Muscle of back (tissue), 11 donors: ENCODE results near the gene POU2F1. TPM values are rescaled to one million over a fixed set of nuclear protein-coding genes. Genes with fewer than 3 reads are reported as not detected.
"Not testable (repeated sequence)": the region's sequence is repeated elsewhere in the genome, so short reads cannot be mapped to it uniquely, and the experiment has no call there.

ENCODE experiments used
- DNase-seq, 3 donors: peaks; one replicate each; pipeline versions ENCODE4 v3.0.0 to v3.0.0-alpha.2; 2013
- polyA plus RNA-seq, 10 donors: library from polyadenylated mRNA; unstranded; fragments of 120-200 nt; gene quantifications; one replicate each; pipeline ENCODE4 v1.2.1, GENCODE V29; 2013; ENCODE audit not compliant: insufficient read length in 10 of 10

The POU2F1 gene
- polyA plus RNA-seq, 10 donors = 4.4 to 9.4 (median 6.4) TPM

DNA sequence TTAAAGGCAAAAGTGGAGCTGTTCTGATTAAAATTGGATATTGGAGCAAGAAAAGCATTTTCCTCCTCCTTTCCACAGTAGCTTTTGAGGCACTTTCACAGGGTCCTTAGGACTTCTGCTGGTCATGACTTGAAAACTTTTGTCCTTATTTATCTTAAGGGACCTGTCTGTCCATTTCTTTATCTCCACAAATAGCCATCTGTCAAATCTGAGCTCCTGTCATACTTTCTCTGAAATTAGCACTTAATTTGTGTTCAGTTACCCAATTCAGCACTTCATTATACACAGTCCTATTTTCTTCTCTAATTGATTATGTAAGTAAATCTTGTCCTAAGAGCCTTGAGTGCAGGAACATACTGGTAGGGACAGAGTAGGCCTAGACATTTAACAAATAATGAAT is 9.8 kb downstream of the POU2F1 start:
- DNase-seq = no peak

DNA sequence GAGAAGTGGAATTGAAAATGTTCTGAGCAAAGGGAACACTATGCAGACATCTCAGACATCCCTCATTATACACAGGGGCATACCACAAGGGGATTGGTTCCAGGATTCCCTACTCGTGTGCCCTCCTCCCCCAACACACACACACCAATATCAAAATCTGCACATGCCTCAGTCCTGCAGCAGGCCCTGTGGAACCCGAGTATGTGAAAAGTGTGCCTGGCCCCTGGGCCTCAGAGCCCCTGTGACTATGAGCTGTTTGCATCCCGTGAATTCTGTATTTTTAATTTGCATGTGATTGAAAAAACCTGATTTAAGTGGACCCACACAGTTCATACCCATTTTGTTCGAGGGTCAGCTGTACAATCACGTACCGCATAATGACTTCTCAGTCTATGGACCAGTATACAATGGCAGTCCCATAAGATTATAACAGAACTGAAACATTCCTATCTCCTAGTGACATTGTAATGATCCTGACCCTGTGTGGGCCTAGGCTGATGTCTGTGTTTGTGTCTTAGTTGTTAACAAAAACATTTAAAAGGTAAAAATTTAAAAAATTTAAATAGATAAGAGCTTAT is 11.3 kb downstream of the POU2F1 start:
- no peak for DNase-seq

DNA sequence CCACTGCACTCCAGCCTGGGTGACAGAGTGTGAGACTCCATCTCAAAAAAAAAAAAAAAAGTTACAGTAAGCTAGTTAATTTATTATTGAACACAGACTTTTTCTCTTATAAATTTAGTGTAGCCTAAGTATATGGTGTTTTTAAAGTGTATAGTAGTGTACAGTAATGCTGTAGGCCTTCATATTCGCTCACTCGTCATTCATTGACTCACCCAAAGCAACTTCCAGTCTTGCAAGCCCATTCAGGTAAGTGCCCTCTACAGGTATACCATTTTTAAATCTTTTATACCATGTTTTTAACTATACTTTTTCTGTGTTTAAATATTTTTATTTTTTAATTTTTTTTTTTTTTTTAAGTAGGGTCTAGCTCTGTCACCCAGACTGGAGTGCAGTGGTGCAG is 12.1 kb downstream of the POU2F1 start:
- DNase-seq = no peak

DNA sequence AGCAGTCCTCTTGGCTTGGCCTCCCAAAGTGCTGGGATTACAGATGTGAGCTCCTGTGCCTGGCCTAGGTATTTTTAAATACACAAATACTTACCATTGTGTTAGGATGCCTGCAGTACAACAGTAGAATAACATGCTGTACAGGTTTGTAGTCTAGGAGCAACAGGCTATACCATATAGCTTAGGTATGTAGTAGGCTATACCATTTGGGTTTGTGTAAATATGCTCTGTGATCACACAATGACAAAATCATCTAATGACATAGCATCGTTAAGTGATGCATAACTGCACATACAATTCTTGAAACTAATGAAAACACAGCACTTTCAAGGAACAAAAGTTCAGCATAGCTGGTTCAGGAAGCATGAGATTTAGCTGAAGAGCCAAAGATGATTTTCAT is 12.7 kb downstream of the POU2F1 start:
- no peak for DNase-seq

DNA sequence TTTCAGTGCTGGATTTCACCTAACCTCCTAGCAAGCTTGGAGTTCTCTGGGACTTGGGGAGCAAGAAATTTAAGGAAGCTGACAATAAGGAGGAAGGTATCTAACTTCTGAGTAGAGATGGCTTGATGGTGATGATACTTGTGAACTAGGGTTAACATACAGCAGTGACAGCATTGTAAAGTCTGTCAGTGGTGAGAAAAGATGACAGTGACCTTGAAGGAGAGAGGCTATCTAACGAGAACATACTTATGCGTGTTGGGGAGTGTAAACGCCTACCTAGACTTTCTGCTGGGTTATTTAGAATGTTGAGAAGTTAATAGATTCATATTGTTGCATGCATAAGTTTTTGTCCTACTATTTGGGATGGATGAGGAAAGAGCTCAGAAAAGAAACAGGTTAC is 16.3 kb downstream of the POU2F1 start:
- DNase-seq = no peak

DNA sequence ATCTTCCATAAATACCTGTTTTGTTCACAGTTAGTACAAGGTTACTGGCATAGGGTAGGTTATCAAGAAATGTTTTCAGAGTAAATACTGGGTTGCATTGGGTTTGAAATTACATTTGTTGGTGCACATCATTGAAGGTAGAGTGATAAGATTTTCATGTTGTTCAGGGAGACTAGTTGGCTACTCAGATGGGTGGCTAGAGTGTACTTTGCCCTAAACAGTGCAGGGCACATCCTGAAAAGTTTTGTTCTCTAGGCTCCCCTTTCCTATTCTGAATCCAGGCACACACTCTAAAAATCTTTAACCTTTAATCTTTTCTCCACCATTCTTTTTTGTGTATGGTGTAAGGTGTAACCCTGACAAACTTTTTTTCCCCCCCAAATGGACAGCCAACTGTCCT is 18.0 kb downstream of the POU2F1 start:
- no peak for DNase-seq

DNA sequence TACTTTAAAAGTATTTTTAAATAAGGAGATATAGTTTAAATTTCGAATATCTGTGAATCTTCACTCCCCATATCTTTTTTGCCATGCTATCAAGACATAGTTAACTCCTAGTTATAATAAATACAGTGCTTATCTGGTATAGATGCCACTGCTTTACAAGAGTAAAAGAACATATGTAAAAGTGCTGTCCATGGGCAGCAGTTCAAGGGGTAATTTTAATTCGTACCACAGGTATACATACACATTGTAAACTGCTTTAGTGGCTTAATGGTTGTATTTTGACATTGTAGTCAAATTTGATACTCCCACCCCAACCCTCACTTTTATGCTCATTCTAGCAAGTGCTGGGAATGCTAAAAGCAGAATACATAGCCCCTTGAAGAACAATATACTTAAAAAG is 18.6 kb downstream of the POU2F1 start:
- DNase-seq = no peak

DNA sequence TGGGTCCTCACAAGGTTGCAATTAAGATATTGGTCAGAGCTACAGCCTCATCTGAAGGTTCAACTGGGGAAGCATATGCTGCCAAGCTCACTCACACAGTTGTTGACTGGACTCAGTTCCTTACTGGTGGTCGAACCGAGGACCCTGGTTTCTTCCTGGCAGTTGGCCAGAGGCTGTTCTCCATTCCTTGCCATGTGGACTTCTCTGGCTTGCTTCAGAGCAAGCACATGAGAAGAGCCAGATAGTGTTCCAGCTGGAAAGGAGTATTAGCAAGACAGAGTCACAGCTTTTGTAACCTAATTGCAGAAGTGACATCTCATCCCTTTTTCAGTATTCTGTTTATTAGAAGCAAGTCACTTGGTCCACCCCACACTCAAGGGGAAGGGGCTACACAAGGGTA is 23.6 kb downstream of the POU2F1 start:
- DNase-seq = no peak

DNA sequence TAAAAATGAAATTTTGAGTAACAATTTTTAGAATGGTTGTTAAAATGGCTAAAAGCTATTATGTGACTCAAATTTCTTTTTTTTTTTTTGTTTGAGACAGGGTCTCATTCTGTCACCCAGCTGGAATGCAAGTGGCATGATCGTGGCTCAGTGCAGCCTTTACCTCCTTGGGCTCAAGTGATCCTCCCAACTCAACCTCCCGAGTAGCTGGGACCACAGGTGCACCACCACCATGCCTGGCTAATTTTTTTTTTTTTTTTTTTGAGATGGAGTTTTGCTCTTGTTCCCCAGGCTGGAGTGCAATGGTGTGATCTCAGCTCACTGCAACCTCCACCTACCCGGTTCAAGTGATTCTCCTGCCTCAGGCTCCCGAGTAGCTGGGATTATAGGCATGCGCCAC is 24.5 kb downstream of the POU2F1 start:
- not testable (repeated sequence) for DNase-seq

DNA sequence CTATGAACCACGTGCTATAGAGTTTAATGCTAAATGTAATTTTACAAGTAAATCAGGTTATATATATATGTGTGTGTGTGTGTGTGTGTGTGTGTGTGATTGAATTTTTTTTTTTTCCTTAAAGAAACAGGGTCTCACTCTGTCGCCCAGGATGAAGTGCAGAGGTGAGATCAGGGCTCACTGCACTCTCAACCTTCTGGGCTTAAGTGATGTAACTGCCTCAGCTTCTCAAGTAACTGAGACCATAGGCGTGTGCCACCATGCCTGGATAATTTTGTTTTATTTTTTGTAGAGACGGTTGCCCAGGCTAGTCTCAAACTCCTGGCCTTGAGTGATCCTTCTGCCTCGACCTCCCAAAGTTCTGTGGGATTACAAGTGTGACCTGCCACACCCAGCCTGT is 26.3 kb downstream of the POU2F1 start:
- no peak for DNase-seq

DNA sequence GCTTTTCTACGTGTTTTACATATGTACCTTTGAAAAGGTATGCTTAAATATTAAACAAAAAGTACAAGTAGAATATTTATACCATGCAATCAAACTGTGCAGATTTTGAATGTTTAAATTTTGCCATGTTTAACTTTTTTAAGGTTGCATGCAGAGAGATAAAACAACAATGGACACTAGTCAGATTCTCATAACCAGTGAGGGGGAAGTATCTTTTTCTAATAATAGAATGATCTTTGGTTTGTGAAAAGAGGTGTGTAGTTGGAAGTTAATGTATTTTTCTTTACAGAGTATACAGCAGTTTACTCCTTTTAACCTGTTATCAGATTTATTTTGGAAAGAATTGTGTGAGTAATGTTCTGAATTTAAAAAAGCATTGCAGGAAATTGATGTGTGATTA is 27.1 kb downstream of the POU2F1 start:
- DNase-seq = no peak

DNA sequence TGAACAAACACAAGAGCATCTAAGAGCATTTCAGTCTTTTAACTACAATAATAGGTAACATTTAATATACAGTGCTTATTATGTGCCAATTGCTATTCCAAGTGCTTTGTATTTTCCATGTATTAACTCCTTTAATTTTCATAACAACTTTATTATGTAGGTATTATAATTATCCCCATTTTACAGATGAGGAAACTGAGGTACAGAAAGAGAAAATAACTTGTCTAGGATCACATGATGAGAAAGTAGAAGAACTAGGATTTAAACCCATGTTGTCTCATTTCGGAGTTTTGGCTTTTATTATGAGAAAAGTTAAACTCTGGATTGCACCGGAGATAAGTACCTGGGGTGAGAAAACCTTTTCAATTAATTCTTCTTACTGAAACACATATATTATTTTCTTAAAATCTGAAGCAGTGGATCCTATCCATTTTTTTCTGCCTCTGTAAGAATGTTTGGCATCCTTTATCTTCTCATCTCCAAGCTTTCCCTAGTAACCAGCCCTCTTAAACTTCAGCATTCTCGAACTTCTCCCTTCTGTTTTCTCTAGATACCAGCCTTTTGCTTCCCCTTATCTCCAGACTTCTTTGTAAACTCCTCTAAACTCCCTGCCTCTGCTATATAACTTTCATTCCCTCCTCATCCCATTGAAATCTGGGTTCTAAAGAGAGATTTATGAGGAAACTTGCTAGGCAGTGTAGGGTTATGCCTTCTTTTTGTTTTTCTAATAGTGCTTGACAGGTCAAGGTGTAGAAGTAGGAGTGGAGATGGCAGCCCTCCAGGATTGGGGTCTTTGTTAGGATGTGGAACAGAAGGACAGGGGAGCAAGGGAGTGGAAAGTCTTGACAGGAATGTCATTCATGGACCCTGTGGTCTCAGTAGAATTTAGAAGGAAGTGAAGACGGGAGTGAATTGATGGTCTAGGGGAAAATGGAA is 28.3 kb downstream of the POU2F1 start:
- no peak for DNase-seq

DNA sequence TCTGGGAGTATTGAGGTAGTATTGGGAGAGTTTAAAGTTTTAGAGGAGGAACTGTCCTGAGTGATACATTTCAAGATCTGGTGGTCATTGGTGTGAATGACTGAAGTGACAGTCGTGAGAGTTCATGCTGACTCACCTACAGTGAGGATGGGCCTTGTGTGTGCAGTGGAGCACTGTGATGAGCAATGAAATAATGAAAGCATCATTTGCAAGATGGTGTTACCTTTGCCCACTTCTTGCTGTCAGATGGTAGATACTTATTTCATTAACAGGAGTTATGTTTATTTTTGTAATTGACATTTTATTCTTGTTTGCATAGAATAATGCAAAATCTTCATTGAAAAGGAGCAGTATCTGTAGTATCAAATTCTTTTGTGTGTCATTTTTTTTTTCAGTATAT is 29.0 kb downstream of the POU2F1 start:
- no peak for DNase-seq

DNA sequence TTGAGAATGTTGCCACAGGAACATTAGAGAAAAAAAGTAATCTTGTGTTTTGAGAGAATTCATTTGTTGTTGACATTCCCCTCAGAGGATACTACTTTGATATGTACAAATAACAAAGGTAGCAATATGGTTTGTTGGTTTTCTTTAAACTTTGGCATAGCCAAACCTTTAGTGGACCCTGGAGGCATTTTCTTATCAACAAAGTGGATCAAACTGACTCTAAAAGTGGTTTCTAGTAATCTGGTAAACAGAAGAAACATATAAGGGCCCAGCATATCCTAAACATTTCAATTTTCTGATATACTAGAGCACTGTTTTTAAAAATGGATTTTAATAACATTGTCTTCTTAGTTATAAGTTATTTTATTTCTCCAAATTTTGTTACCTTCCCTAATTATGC is 29.8 kb downstream of the POU2F1 start:
- no peak for DNase-seq

DNA sequence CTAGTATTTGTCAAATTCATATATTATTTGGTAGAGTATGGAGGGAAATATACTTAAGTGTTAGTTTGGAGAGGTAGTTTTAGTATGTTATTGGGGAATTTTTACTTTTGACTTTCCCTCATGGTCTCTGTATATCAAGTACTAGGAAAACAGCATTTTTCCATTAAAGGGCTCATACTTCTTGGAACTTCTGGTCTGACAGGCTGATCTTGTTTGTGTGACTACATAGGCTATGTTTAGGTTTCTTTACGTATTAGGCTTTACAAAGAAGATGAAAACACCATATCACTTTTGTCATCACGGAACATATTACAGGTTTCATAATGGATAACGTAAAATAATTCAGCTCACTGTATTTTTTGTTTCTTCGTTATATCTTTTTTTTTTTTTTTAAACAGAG is 30.8 kb downstream of the POU2F1 start:
- DNase-seq = no peak

DNA sequence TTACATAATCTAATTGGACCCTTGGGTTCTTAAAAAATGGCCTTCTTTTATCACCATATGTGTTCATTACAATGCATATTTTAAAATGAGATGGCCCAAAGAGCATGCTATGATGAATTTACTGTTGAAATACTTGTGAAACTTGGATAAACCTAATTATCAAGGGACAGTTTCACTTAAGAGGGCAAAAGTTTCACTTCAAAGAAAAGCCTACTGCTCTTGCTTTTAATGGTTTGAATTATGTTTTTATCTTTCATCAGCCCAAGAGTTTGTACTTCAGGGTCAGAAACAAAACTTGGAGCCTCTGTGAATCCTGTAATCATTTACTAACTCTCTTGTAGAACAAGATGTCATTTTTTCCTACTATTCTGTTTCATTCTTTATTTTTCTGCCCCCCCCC is 32.3 kb downstream of the POU2F1 start:
- no peak for DNase-seq

DNA sequence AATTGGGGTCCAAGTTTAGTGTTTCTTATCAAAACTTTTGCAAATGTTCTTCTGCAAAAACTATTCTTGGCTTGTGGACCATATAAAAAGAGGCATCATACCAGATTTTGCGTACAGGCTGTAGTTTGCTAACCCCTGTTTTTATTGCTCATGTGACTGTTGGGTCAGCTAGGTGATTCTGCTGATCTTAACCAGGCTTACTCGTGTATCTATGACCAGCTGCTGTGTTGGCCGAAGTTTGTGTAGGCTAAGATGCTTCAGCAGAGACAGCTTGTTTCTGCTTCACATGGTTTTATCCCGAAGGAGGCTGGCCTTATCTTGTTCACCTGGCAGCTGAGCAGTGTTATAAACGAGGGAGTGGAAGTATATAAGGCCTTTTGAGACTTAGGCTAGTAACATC is 38.2 kb downstream of the POU2F1 start:
- no peak for DNase-seq

DNA sequence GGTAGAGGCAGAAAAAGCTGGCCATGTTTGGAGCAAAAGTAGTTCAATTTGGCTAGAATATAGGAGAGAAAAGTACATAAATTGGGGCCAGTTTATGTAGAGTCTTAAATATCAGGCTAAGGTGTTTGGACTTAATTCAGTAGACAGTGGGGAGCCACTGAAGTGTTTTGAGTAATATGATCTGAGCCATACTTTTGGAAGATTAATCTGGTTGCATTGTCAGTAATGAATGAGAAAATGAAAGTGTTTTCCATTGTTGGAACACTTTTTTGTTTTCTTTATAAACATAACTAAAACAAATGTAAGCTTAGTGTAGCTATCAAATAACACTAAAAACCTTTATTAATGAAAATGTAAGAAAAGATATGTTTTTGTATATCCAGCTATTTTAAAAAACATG is 42.1 kb downstream of the POU2F1 start:
- DNase-seq = no peak

DNA sequence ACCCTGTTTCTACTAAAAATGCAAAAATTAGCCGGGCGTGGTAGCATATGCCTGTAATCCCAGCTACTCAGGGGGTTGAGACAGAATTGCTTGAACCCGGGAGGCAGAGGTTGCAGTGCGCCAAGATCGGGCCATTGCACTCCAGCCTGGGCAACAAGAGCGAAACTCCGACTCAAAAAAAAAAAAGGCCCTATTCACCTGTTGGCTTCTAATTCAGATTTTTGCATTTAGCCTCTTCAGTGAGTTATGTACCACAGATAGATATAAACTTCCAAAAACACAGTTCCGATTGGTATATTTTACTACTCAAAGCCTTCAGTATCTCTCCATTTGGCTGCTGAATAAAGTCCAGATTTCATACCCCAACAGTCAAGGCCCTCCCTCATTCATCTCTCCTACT is 42.7 kb downstream of the POU2F1 start:
- no peak for DNase-seq

DNA sequence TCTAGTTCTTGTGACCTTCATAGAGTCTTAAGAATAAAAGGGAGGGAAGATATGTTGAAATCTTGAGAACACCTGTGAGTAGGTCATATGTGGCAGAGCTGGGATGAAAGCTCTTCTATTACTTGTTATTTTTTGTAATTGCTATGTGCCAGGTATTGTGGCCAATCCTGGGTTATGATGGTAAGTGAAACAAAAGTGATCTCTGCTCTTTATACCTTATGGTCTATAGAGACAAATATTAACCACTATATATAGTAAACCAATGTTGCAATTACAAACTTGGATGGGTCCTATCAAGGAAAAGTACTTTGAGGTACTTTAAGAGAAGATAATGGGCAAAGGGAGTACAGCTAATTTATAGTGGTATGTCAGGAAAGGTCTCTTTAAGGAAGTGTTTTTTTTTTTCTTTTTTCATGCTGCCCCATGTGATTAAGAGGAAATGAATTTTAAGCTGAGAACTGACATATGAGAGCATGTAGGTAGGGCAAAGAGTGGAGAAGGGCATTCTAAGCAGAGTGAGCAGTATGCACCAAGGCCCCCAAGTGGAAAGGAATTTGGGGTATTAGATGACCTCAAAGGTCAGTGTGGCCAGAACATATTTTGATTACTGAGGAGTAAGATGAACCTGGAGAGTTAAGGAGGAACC is 43.3 kb downstream of the POU2F1 start:
- DNase-seq = no peak

DNA sequence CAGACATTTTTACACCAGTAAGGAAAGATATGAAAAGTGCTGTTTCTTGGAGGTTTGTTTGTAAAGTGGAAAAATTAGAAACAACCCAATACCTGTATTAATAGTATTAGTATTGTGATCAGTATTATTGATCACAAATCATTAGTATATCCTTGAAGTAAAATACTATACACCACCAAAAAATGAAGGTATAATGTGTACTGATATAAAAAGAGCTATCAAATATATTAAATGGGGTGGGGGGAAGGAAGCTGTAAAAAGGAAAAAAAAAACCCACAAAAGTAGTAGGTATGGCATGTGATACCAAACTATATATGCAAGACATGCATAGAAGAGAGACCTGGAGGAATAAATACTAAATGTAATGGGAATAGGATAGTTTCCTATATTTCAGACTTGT is 46.3 kb downstream of the POU2F1 start:
- no peak for DNase-seq

DNA sequence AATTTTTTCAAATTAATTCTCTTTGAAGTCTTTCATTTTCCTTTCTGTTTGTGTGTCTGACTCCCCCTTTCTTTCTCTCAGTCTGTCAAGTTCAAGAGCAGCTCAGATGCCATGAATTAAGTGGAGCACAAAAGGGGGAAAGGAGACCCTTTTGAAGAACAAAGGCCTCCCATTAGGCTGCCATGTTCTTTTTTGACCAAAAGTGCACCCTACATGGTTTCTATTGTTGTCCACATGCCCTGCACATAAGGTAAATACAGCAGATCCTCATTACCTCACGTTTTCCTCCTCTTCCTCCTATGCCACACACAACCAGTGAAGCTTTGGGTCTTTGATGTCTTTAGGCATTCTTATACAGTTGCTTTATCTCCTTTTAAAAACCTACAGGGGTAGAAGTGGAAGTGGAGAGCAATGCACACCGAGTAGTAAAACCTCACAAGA is 47.7 kb downstream of the POU2F1 start:
- no peak for DNase-seq
